Stimulated activated memory B cell treated with anti-CD40 and anti-IgM and Interleukin-4, amounts not matched to agents 10 μg/mL and 1 μg/mL and 100 μg/mL, for 72 hours (primary cell): ENCODE data around the gene CDCP1.

Experiments
- ATAC-seq: fragments of 150-1000 bp; cut with Tn5 transposase; 2 replicates; pipeline ENCODE4 v1.10.0; 2021
- H3K27ac Mint-ChIP-seq: one replicate; pipeline ENCODE4 v1.8.0; 2022; ENCODE audit warnings: mild to moderate bottlenecking, mixed read lengths
- H3K27me3 Mint-ChIP-seq: one replicate; pipeline ENCODE4 v1.8.0; 2022; ENCODE audit warnings: mixed read lengths
- H3K36me3 Mint-ChIP-seq: one replicate; pipeline ENCODE4 v1.8.0; 2022; ENCODE audit warnings: mixed read lengths
- H3K4me1 Mint-ChIP-seq: one replicate; pipeline ENCODE4 v1.8.0; 2022; ENCODE audit warnings: mixed read lengths
- H3K4me3 Mint-ChIP-seq: one replicate; pipeline ENCODE4 v1.8.0; 2022; ENCODE audit warnings: mild to moderate bottlenecking, moderate library complexity, mixed read lengths
- H3K9me3 Mint-ChIP-seq: one replicate; pipeline ENCODE4 v1.8.0; 2022; ENCODE audit warnings: mixed read lengths

CDCP1 gene

DNA sequence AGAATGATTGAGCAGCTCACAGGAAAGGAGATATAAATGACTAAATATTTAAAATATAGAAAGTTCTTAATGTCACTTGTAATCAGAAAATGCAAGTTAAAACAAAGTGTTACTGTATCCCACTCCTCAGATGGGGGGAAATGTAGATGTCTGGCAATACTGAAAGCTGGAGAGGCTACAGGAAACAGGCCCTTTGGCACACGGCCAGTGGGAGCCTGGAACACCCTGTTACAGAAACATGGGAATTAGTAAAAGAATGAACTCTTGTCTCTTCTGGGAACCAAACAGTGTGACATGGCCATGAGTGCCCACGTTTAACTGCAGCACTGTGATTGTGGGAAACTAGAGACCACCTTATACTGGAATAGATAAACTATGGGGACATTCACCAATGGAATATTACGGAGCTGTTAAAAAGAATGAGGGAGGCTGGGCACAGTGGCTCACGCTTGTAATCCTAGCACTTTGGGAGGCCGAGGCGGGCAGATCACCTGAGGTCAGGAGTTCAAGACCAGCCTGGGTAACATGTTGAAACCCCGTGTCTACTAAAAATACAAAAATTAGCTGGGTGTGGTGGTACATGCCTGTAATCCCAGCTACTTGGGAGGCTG lies 50.2 kb downstream of the CDCP1 start:
- H3K4me3 Mint-ChIP-seq: no peak overlapping the region
- H3K27me3 Mint-ChIP-seq: peaks cover 49% of the 10 kb centered on the region
- no peak overlapping the region for H3K27ac Mint-ChIP-seq
- H3K36me3 Mint-ChIP-seq: no peaks in the 10 kb centered on the region
- H3K4me1 Mint-ChIP-seq: no peaks in the 10 kb centered on the region
- H3K9me3 Mint-ChIP-seq: peaks cover 5% of the 10 kb centered on the region
- ATAC-seq: no peak

DNA sequence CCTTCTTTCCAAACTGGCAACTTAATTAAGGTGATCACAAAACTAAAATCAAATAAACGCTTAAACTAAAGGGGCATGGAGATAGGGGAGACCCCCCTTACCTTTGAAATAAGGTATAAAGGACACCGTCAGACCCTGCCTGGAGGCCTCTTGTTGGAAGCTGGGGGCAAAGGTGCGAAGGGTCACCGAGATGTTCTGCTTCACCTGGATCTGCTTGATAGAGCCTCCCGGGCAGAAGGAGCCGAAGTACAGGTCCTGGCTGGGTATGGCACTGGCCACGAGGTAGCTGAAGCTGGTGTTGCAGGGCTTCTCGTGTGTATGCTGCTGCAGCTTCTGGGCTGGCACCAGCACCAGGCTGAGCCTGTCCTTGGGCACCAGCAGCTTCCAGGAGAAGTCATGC lies 53.0 kb downstream of the CDCP1 start:
- Mint-ChIP-seq H3K9me3 (peaks cover 5% of the 10 kb centered on the region), H3K27me3 (peaks cover 29% of the 10 kb centered on the region), H3K27ac (no peak overlapping the region), H3K4me3 (no peak overlapping the region), H3K4me1 (no peaks in the 10 kb centered on the region), H3K36me3 (no peaks in the 10 kb centered on the region)
- no peak for ATAC-seq

DNA sequence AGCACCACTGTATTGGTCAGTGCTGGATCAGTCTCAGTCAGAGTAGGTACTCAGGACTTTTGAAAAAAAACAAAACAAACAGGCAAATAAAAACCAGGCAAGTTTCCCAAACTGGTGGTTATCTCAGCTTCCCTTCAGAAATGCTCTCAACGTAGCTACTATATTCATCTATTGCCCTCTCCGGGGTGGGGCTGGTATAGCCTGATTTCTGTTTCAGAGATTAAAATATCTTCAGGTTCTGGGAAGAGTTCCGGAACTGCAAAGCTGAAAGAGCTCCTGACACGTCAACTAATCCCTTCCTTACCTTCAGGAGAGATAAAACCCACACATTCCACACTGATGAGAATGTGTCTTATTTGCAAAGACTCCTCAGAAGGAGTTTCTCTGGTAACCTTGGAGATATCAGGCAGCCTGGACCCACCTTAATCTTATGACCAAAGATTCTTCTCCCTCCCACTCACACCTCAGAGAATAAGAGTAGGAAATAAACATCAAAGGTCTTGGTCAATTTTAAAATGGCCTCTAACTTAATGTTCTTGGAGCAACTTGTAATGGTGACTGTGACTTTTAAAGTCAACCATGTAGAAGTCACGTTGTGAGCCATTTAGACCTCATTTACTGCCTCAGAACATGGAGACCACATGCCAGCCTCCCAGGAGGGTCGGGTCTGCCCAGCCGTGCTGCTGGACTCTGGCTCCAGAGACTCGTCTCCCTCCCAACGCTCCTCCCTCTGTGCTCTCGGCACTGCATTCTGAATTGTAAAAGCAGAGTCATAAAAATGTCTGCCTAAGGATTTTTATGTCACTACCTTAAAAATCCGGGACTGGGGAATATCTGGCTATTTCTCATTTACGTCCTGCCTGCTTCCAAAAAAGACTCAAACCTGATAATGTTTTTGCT lies 53.8 kb downstream of the CDCP1 start:
- no peak for ATAC-seq
- H3K4me3 Mint-ChIP-seq: no peak overlapping the region

DNA sequence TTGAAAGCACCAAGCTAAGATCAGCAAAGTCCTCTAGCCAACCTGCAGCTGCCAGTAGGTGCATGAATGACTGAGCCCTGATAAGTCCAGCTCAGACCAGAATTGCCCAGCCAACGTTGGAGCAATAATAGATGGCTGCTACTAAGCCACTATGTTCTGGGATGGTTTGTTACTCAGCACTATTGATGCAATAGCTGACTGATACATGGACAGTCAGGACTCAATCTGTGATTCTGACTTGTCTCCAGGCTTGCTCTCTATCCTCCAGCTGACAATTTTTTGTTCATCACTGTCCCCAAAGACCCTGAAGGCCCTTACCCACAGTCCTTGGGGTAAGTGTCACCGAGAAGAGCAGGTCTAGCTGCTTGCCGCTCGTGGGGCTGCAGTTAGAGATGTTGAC lies 55.3 kb downstream of the CDCP1 start:
- no peak overlapping the region for H3K4me3 Mint-ChIP-seq
- H3K36me3 Mint-ChIP-seq: no peaks in the 10 kb centered on the region
- ATAC-seq: no peak
- H3K27me3 Mint-ChIP-seq: peaks cover 26% of the 10 kb centered on the region
- no peak overlapping the region for H3K27ac Mint-ChIP-seq
- peaks cover 5% of the 10 kb centered on the region for H3K9me3 Mint-ChIP-seq
- H3K4me1 Mint-ChIP-seq: no peaks in the 10 kb centered on the region

More for the DNA sequence above, 53.8 kb downstream of the CDCP1 start:
- Mint-ChIP-seq H3K36me3 (no peaks in the 10 kb centered on the region), H3K27me3 (peaks cover 29% of the 10 kb centered on the region), H3K4me1 (no peaks in the 10 kb centered on the region), H3K9me3 (peaks cover 5% of the 10 kb centered on the region), H3K27ac (no peak overlapping the region)

DNA sequence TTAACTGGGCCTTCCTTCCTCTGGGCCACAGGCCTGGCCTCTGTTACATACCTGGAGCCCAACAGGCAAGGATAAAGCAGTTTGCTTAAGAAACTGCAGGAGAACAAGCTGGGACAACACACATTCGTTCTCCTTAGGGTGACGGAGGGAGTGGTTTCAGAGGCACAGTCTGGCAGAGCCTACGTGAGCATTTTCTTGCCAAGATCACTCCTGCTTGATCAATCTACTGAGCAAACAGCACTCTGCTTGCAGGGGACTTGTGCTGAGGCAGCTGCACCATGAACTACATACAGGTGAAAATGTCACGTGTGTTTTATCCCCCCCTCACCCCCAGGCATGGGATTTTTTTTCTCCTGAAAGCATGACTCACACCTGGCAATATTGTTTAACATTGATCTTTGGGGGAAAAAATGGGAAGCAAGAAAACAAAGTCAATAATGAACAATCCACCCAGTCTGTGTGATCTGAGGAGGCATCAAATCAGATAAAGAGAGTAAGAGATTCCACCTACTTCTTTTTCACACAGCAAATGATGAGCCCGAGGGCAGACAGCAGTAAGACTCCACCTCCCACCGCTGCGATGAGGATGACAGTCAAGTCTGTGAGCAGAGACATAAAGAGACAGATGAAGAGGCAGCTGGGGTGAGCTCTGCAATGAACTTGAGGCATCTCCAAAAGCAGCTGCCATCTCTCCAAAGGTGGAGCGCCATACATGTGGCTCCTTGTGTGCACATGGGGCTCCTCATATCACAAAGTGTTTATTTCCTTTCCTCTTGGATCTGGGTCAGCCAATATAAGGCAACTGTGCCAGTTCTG lies 57.4 kb downstream of the CDCP1 start:
- no peak overlapping the region for H3K27ac Mint-ChIP-seq
- H3K27me3 Mint-ChIP-seq: peaks cover 6% of the 10 kb centered on the region
- H3K9me3 Mint-ChIP-seq: no peaks in the 10 kb centered on the region
- no peak overlapping the region for H3K4me3 Mint-ChIP-seq
- H3K36me3 Mint-ChIP-seq: no peaks in the 10 kb centered on the region
- no peaks in the 10 kb centered on the region for H3K4me1 Mint-ChIP-seq
- ATAC-seq: no peak

DNA sequence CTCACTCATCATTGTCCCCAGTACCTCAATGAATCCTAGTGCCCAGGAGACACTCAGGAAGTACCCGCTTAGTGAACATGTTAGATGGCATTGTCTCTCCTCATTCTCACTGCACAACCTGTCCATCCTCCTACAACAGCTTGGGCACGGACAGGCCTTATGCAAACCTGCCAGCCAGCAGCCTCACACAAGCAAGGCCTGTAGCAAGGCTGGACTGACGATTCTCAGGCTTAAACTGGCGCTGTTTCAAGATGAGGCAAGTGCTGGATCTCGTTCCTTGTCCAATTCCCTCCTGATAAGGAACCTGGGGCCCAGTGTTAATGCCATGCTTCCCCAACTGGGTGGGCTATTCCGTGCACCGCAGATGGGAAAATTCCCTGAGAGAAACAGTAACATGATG lies 59.0 kb downstream of the CDCP1 start:
- Mint-ChIP-seq H3K27ac (no peak overlapping the region), H3K36me3 (no peaks in the 10 kb centered on the region), H3K4me3 (no peak overlapping the region), H3K4me1 (no peaks in the 10 kb centered on the region), H3K27me3 (no peaks in the 10 kb centered on the region), H3K9me3 (no peaks in the 10 kb centered on the region)
- no peak for ATAC-seq

DNA sequence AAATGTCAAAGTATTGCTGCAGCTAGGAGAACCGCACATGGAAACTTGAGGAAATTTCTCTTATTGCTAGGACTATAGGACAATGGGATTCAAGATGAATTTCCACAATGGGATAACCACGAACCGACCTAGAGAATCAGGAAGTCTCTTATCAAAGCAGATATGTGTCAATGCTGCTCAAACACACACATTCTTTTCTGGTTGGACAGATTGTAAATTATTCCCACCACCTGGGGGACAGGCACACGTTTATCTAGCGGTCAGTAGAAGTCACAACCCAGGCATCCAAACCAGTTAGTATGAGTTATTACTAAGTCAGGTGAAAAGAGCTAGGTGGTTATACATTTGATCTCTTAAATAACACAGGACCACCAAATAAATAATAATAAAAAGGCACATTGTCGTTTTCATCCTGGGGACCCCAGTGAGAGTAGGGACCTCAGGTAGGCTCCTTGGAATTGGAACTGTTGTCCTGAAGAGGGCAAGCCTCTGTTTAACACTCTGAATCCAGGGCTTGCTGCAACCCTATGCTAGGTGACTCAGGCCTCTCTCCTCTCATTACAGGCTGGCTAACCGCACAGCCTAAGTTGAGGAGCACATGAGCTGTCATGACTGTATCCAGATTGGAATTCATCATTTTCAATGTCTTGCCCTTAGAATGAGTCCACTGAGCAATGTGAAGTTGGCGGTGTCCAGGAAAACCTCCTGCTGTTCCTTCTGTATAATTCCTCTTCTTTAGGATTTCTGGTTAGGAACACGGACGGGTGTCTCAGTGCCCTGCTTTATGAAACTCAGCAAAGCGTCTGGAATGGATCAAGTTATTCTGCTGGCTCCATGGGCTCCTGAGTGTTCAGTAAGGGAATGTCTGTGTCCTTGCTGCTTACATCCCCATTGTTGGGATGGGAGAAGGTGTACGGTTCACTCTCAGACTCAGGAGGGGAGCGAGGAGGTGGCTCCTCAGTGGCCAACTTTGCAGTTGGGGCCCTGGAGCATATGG lies 61.1 kb downstream of the CDCP1 start:
- Mint-ChIP-seq H3K4me3 (no peak overlapping the region), H3K4me1 (no peaks in the 10 kb centered on the region), H3K36me3 (no peaks in the 10 kb centered on the region), H3K27ac (no peak overlapping the region), H3K27me3 (no peaks in the 10 kb centered on the region), H3K9me3 (no peaks in the 10 kb centered on the region)
- no peak for ATAC-seq

DNA sequence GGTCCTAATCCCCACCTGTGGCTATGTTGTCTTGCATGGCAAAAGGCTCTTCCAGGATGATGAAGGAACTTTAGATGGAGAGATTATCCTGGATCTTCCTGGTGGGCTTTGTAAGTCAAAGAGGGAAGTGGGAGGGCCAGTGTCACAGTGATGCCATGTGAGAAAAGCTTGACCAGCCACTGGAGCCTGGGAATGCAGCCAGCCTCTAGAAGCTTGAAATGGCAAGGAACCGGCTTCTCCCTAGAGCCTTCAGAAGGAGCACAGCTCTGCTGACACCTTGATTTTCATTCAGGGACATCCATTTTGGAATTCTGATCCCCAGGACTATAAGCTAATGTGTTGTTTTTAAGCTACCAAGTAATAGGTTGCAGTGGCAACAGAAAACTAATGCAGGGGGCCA lies 61.8 kb downstream of the CDCP1 start:
- Mint-ChIP-seq H3K27ac (no peak overlapping the region), H3K27me3 (no peaks in the 10 kb centered on the region), H3K9me3 (no peaks in the 10 kb centered on the region)

DNA sequence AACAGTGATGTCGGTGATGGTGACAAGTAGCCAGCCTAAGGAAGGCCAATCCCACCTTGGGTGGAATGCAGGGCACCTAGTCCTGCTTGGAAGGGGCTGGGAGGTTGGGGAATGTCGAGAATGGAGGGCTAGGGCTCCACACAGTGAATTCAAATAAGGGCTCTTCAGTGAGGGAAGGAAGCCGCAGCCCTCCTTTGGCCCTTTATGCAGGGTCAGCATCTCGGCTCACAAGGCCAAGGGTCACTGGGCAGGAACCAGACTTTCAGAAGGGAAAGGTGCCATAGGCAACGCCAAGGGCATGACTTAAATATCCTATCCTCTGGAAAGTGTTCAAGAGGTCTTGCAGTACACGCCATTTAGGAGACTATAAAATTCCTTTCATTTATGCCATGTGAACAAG lies 63.2 kb downstream of the CDCP1 start:
- Mint-ChIP-seq H3K27ac (no peak overlapping the region), H3K4me1 (no peaks in the 10 kb centered on the region), H3K27me3 (no peaks in the 10 kb centered on the region), H3K36me3 (no peaks in the 10 kb centered on the region), H3K9me3 (no peaks in the 10 kb centered on the region), H3K4me3 (no peak overlapping the region)
- no peak for ATAC-seq

More for the DNA sequence above, 61.8 kb downstream of the CDCP1 start:
- no peak for ATAC-seq
- H3K36me3 Mint-ChIP-seq: no peaks in the 10 kb centered on the region
- H3K4me3 Mint-ChIP-seq: no peak overlapping the region
- no peaks in the 10 kb centered on the region for H3K4me1 Mint-ChIP-seq

DNA sequence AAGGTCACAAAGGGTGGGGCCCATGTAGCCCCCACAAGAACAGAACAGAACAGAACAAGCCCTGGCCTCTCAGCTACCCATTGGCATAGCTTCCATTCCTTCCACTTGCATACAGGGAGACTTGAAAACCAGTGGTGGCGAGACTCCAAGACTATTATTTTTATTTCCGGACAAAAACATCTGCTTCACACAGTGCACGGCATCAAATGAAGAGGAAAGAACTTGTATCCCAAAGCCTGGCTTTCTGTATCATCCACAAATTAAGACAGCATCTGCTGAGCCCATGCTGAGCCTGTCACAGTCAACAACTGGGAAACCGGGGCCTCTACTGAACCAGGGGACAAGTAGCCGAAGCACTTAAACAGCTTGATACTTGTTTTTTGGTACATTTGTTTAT lies 64.0 kb downstream of the CDCP1 start:
- Mint-ChIP-seq H3K4me3 (no peak overlapping the region), H3K27me3 (no peaks in the 10 kb centered on the region), H3K36me3 (no peaks in the 10 kb centered on the region), H3K4me1 (no peaks in the 10 kb centered on the region), H3K27ac (no peak overlapping the region), H3K9me3 (no peaks in the 10 kb centered on the region)
- no peak for ATAC-seq

DNA sequence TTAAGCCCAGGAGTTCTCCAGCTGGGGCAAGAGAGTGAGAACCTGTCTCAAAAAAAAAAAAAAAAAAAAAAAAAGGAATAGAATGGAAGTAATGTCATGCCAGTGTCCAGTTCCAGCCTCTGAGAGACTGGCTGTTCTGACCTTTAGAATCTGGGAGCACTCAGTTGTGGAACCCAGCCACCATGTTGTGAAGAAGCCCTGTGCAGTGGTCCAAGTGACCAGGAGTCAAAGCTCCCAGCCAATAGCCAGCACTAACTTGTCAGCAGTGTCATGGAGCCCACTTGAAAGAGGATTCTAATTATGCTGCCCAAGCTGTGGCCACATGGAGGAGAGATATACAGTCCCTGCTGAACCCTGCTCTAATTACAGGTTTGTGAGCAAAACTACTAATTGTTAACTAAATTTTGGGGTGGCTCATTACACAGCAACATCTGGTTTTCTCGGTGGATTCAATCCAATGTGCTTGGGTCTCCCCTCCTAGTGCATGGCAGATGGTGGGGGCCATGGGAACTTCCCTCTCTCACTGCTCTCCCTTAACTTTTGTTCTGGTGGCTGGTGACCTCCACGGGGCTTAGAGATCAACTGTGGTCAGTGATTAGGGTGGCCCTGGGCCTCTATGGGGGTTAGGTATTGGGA lies 64.6 kb downstream of the CDCP1 start:
- Mint-ChIP-seq H3K27me3 (no peaks in the 10 kb centered on the region), H3K27ac (no peak overlapping the region), H3K4me3 (no peak overlapping the region), H3K36me3 (no peaks in the 10 kb centered on the region), H3K4me1 (no peaks in the 10 kb centered on the region), H3K9me3 (no peaks in the 10 kb centered on the region)
- ATAC-seq: no peak

DNA sequence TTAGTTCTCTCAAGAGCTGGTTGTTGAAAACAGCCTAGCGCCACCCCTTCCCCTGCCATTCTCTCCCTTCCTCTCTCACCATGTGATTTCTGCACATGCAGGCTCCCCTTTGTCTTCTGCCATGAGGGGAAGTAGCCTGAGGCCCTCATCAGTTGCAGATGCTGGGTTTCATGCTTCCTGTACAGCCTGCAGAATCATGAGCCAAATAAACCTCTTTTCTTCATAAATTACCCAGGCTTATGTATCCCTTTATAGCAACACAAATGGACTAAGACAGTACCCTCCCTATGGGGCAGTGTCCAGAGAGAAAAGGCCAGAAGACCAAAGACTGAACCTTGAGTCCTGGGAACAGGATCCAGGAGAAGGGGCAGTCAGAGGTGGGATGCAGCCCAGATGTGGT lies 65.4 kb downstream of the CDCP1 start:
- Mint-ChIP-seq H3K27me3 (no peaks in the 10 kb centered on the region), H3K9me3 (no peaks in the 10 kb centered on the region), H3K27ac (no peak overlapping the region), H3K4me3 (no peak overlapping the region), H3K36me3 (no peaks in the 10 kb centered on the region), H3K4me1 (no peaks in the 10 kb centered on the region)
- no peak for ATAC-seq

DNA sequence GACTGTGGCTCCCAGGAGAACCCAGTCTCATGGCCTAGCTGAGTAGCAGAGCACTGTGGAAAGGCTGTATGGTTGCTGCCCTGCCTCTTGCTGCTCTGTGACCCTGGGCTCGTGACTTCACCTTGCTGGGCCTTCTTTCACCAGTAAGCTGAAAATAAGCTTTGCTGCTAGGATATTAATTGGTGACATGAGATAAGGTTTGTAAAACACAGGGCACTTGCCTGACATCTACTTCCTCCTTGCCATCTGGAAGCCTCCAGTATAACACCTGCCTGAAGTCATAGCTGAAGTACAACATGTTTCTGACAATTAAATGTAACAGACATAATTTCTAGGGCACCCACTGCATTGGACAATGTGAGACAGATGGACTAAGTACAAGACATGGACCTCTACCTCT lies 66.5 kb downstream of the CDCP1 start:
- no peak for ATAC-seq
- no peak overlapping the region for H3K27ac Mint-ChIP-seq
- H3K9me3 Mint-ChIP-seq: no peaks in the 10 kb centered on the region
- H3K36me3 Mint-ChIP-seq: no peaks in the 10 kb centered on the region
- peaks cover under 1% of the 10 kb centered on the region for H3K27me3 Mint-ChIP-seq
- H3K4me1 Mint-ChIP-seq: no peaks in the 10 kb centered on the region
- H3K4me3 Mint-ChIP-seq: no peak overlapping the region

DNA sequence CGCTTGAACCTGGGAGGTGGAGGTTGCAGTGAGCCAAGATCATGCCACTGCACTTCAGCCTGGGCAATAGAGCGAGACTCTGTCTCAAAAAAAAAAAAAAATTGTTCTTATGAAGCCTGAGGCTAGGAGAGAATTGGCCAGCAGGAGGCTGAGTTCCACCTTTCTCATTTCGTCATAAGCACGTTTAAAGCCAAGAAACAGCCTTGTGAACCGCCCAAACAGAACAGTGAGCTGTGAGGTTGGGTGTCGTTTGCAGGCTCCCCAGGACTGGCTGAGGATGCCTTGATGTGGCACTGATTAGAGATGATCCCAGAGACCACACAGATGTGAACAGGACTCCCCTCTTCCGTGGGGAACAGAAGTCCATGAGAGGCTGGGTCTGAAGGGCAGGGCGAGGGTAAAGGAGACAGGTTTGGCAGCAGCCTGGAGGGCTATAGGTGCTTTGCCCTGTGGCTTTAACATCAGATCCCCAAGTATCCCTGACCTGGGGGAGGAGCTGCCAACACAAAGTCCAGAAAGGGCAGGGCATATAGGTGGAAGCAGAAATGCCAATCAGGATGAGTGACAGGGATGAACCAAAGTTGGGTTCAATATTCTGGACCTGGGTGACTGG lies 67.2 kb downstream of the CDCP1 start:
- no peaks in the 10 kb centered on the region for H3K36me3 Mint-ChIP-seq
- H3K9me3 Mint-ChIP-seq: no peaks in the 10 kb centered on the region
- no peak overlapping the region for H3K4me3 Mint-ChIP-seq
- peaks cover 8% of the 10 kb centered on the region for H3K27me3 Mint-ChIP-seq
- H3K4me1 Mint-ChIP-seq: no peaks in the 10 kb centered on the region
- no peak for ATAC-seq
- no peak overlapping the region for H3K27ac Mint-ChIP-seq
